IPS-20b (cell line): Measurements from ENCODE around the gene NRP1.

ENCODE experiments used
- H3K27ac ChIP-seq: one replicate; pipeline ENCODE4 v1.5.1; 2013; ENCODE audit warnings: low read length
- H3K27me3 ChIP-seq: 2 replicates; pipeline ENCODE4 v1.6.1; 2013; ENCODE audit warnings: mild to moderate bottlenecking, low read length, inconsistent platforms; ENCODE audit not compliant: insufficient read depth
- H3K36me3 ChIP-seq: 2 replicates; pipeline ENCODE4 v1.6.1; 2013; ENCODE audit warnings: low read depth, mild to moderate bottlenecking, inconsistent platforms, low read length, moderate library complexity; ENCODE audit not compliant: insufficient read depth
- H3K4me1 ChIP-seq: 2 replicates; pipeline ENCODE4 v1.6.1; 2013; ENCODE audit warnings: mild to moderate bottlenecking, control low read depth, inconsistent platforms, low read length, moderate library complexity; ENCODE audit not compliant: insufficient read depth
- H3K4me3 ChIP-seq: 2 replicates; pipeline ENCODE4 v1.5.1; 2013; ENCODE audit warnings: mild to moderate bottlenecking, low read length, inconsistent platforms
- H3K9ac ChIP-seq: 2 replicates; pipeline ENCODE4 v1.6.1; 2013; ENCODE audit warnings: low read depth, mild to moderate bottlenecking, inconsistent platforms, low read length, moderate library complexity
- H3K9me3 ChIP-seq: 2 replicates; pipeline ENCODE4 v1.6.1; 2013; ENCODE audit warnings: mild to moderate bottlenecking, low read depth, low read length, inconsistent platforms; ENCODE audit not compliant: insufficient read depth

The NRP1 gene

GRCh38 chr10:33193701-33194521, 140.6 kb downstream of the NRP1 start:
- Histone ChIP-seq H3K9me3 (no peaks in the 10 kb centered on the region), H3K27ac (no peak overlapping the region), H3K4me1 (no peaks in the 10 kb centered on the region; the same call in 1 of the 2 replicates), H3K36me3 (no peaks in the 10 kb centered on the region), H3K4me3 (no peak overlapping the region), H3K9ac (no peak overlapping the region), H3K27me3 (no peaks in the 10 kb centered on the region)

- Histone ChIP-seq H3K9ac (no peak overlapping the region), H3K9me3 (no peaks in the 10 kb centered on the region), H3K27me3 (no peaks in the 10 kb centered on the region), H3K4me1 (no peaks in the 10 kb centered on the region; the same call in 1 of the 2 replicates), H3K36me3 (no peaks in the 10 kb centered on the region), H3K4me3 (no peak overlapping the region), H3K27ac (no peak overlapping the region)
Measured at GRCh38 chr10:33193057-33193700, 141.3 kb downstream of the NRP1 start.

- no peaks in the 10 kb centered on the region for H3K36me3 ChIP-seq
- peaks cover 7% of the 10 kb centered on the region for H3K4me1 ChIP-seq
- H3K4me3 ChIP-seq: no peak overlapping the region
- no peaks in the 10 kb centered on the region for H3K9me3 ChIP-seq
- H3K27ac ChIP-seq: no peak overlapping the region
- H3K27me3 ChIP-seq: no peaks in the 10 kb centered on the region
- H3K9ac ChIP-seq: no peak overlapping the region
Measured at GRCh38 chr10:33192190-33192589, 142.3 kb downstream of the NRP1 start.

- Histone ChIP-seq H3K4me1 (peaks cover 8% of the 10 kb centered on the region), H3K36me3 (no peaks in the 10 kb centered on the region), H3K9ac (no peak overlapping the region)
Measured at GRCh38 chr10:33190406-33190805, 144.1 kb downstream of the NRP1 start.

GRCh38 chr10:33189808-33190207, 144.7 kb downstream of the NRP1 start:
- Histone ChIP-seq H3K27me3 (no peaks in the 10 kb centered on the region), H3K9ac (no peak overlapping the region), H3K27ac (no peak overlapping the region), H3K36me3 (no peaks in the 10 kb centered on the region), H3K4me1 (peaks cover 8% of the 10 kb centered on the region), H3K9me3 (no peaks in the 10 kb centered on the region), H3K4me3 (no peak overlapping the region)

More at GRCh38 chr10:33190406-33190805, 144.1 kb downstream of the NRP1 start:
- H3K27me3 ChIP-seq: no peaks in the 10 kb centered on the region
- no peaks in the 10 kb centered on the region for H3K9me3 ChIP-seq
- H3K27ac ChIP-seq: no peak overlapping the region
- no peak overlapping the region for H3K4me3 ChIP-seq

GRCh38 chr10:33189363-33189762, 145.1 kb downstream of the NRP1 start:
- no peaks in the 10 kb centered on the region for H3K27me3 ChIP-seq
- H3K4me1 ChIP-seq: peaks cover 8% of the 10 kb centered on the region
- no peaks in the 10 kb centered on the region for H3K9me3 ChIP-seq
- no peak overlapping the region for H3K9ac ChIP-seq
- no peaks in the 10 kb centered on the region for H3K36me3 ChIP-seq
- H3K4me3 ChIP-seq: no peak overlapping the region
- no peak overlapping the region for H3K27ac ChIP-seq

- H3K27me3 ChIP-seq: no peaks in the 10 kb centered on the region
- H3K36me3 ChIP-seq: no peaks in the 10 kb centered on the region
- no peak overlapping the region for H3K4me3 ChIP-seq
- no peaks in the 10 kb centered on the region for H3K9me3 ChIP-seq
- H3K9ac ChIP-seq: no peak overlapping the region
- peaks cover 8% of the 10 kb centered on the region for H3K4me1 ChIP-seq
- no peak overlapping the region for H3K27ac ChIP-seq
Measured at GRCh38 chr10:33187427-33187999, 147.0 kb downstream of the NRP1 start.

- no peak overlapping the region for H3K27ac ChIP-seq
- peaks cover 8% of the 10 kb centered on the region for H3K4me1 ChIP-seq
- H3K9ac ChIP-seq: no peak overlapping the region
- no peak overlapping the region for H3K4me3 ChIP-seq
- H3K36me3 ChIP-seq: no peaks in the 10 kb centered on the region
- no peaks in the 10 kb centered on the region for H3K27me3 ChIP-seq
- H3K9me3 ChIP-seq: no peaks in the 10 kb centered on the region
Measured at GRCh38 chr10:33186150-33186549, 148.3 kb downstream of the NRP1 start.

GRCh38 chr10:33183655-33184054, 150.8 kb downstream of the NRP1 start:
- no peaks in the 10 kb centered on the region for H3K9me3 ChIP-seq
- no peak overlapping the region for H3K4me3 ChIP-seq
- no peak overlapping the region for H3K9ac ChIP-seq
- no peaks in the 10 kb centered on the region for H3K27me3 ChIP-seq
- peaks cover 8% of the 10 kb centered on the region for H3K4me1 ChIP-seq
- no peak overlapping the region for H3K27ac ChIP-seq
- no peaks in the 10 kb centered on the region for H3K36me3 ChIP-seq

GRCh38 chr10:33180921-33181320, 153.5 kb downstream of the NRP1 start:
- Histone ChIP-seq H3K4me1 (no peaks in the 10 kb centered on the region), H3K36me3 (no peaks in the 10 kb centered on the region), H3K27ac (no peak overlapping the region), H3K9me3 (no peaks in the 10 kb centered on the region), H3K27me3 (no peaks in the 10 kb centered on the region), H3K4me3 (no peak overlapping the region), H3K9ac (no peak overlapping the region)

- Histone ChIP-seq H3K4me1 (peaks cover 1% of the 10 kb centered on the region; the same call in 1 of the 2 replicates), H3K36me3 (no peaks in the 10 kb centered on the region), H3K9ac (no peak overlapping the region), H3K9me3 (no peaks in the 10 kb centered on the region), H3K27me3 (no peaks in the 10 kb centered on the region), H3K4me3 (no peak overlapping the region), H3K27ac (no peak overlapping the region)
Measured at GRCh38 chr10:33180390-33180789, 154.1 kb downstream of the NRP1 start.

- H3K27me3 ChIP-seq: no peaks in the 10 kb centered on the region
- no peak overlapping the region for H3K9ac ChIP-seq
- no peaks in the 10 kb centered on the region for H3K36me3 ChIP-seq
- H3K4me1 ChIP-seq: peaks cover 4% of the 10 kb centered on the region; the same call in 1 of the 2 replicates
- H3K4me3 ChIP-seq: no peak overlapping the region
- no peaks in the 10 kb centered on the region for H3K9me3 ChIP-seq
- H3K27ac ChIP-seq: no peak overlapping the region
Measured at GRCh38 chr10:33179067-33179466, 155.4 kb downstream of the NRP1 start.
